AG04449 (cell line): ENCODE data around the gene NEK10.

Experiments
- CTCF ChIA-PET: fragments of 350-600 bp; formaldehyde crosslinking; extraction: SDS; loops from one replicate; lab custom pipeline; 2021; ENCODE audit warnings: antibody characterized with exemption; lab: Yijun Ruan, JAX
- POLR2A ChIA-PET: fragments of 400-600, 350-600 bp; formaldehyde crosslinking; extraction: SDS; loops from one replicate; lab custom pipeline; 2020; ENCODE audit warnings: antibody characterized with exemption, inconsistent platforms; lab: Yijun Ruan, JAX
- DNase-seq: peaks from one replicate; pipeline ENCODE4 v3.0.0-alpha.2; 2010; ENCODE audit warnings: low read depth, low spot score
- H3K4me3 ChIP-seq: 2 replicates; pipeline ENCODE4 v1.5.1; 2011; ENCODE audit warnings: low read depth, mild to moderate bottlenecking, control low read depth, low read length
- CTCF ChIP-seq: IDR thresholded peaks from one replicate; pipeline ENCODE4 v1.5.1; 2011; ENCODE audit warnings: mild to moderate bottlenecking, moderate library complexity, low read length, control low read depth, inconsistent platforms; ENCODE audit not compliant: insufficient read depth; ENCODE audit errors: missing control alignments

The NEK10 gene

GRCh38 chr3:27160779-27161287 is 208.3 kb downstream of the NEK10 start:
- POLR2A ChIA-PET = no interaction called here
- CTCF ChIA-PET = no interaction called here
- no peak for TF ChIP-seq CTCF
- H3K4me3 ChIP-seq = no peak overlapping the region
- no peak for DNase-seq

- no peak for DNase-seq
- no peak overlapping the region for H3K4me3 ChIP-seq
- TF ChIP-seq CTCF = no peak
- POLR2A ChIA-PET = no interaction called here
- CTCF ChIA-PET = interaction anchor here (1.3 kb wide), 1 partner anchor 12 kb away, joined by 3 read pairs; no protein-coding TSS in a partner anchor
Measured at GRCh38 chr3:27160146-27160545, 209.0 kb downstream of the NEK10 start.

DNA sequence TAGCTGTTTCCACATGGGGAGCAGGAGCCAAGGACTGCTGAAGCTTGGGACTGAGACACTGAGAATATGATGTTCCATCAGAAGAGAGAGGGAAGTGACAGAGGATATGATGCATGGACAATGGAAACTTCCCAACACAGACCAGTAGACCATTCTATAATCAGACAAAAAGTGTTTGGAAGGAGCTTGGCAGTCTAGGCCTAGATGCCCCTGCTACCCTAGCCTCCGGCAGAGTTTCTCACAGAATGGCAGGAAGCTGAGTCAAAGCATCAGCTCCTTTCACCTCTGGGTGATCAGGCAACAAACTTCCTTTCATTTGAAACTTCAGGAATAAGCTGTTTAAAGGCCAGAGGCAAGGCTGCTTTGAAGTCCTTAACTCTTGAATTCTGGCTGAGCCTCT is 222.0 kb downstream of the NEK10 start:
- no peak overlapping the region for H3K4me3 ChIP-seq
- ChIA-PET CTCF (interaction anchor here (1.0 to 3.2 kb wide), 3 partner anchors 13 to 106 kb away, joined by 3 to 20 read pairs (median 16); no protein-coding TSS in a partner anchor), POLR2A (no interaction called here)
- no peak for TF ChIP-seq CTCF
- DNase-seq = no peak

DNA sequence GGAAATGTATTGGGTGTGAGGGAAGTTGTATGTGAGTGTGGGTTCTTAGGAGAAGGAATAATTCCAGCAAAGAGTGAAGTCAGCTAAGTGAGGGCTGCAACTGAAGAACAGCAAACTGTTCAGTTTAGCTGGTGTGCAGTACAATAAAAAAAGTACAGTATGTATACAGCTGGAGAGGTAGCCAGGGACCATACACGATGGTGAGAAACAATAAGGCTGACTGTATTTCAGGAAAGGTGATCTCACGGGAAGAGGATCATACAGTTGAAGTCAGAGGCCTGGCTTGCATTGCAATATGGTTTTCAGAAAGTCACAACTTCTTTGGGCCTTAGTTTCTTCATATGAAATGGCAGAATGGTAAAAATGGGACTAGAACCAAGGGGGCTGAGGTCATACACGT is 222.4 kb downstream of the NEK10 start:
- no peak for DNase-seq
- ChIA-PET CTCF (interaction anchor here (3.1 to 3.2 kb wide), 2 partner anchors 12 to 107 kb away, joined by 16 to 20 read pairs; no protein-coding TSS in a partner anchor), POLR2A (no interaction called here)
- no peak overlapping the region for H3K4me3 ChIP-seq
- no peak for TF ChIP-seq CTCF

DNA sequence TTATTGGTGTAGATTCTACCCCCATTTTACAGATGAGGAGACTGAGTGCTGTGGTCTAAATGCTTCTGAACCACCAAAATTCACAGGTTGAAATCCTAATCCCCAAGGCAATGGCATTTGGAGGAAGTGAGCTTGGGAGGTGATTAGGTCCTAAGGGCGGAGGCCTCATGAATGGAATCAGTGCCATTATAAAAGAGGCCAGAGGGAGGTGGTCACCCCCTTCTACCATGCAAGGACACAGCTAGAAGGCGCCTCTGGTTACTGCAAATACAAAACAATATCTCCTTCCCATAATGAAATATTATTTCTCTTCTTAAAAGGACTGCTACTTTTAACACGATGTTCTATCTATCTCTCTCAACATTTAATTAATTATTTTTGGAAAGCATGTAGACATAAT is 223.5 kb downstream of the NEK10 start:
- ChIA-PET POLR2A (no interaction called here), CTCF (interaction anchor here (1.6 to 3.2 kb wide), 3 partner anchors 11 to 108 kb away, joined by 4 to 20 read pairs (median 16); no protein-coding TSS in a partner anchor)
- no peak for DNase-seq
- H3K4me3 ChIP-seq = no peak overlapping the region
- TF ChIP-seq CTCF = no peak

DNA sequence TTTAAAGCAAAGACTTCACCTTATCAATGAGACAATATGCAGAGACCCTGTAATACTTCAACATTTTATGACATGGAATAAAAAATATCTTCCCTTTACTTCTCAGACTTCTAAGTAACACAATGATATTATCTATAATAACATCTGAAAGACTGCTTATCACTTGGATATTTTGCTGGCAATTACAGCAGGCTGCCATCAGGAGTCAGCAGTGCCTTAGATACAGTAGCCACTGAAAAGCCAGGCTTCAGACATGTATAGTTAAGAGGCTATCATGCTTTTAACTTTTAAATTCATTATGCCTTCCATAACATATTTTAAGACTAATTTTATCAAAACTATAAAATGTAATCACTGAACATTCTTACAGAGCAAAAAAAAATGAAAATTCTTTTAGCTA is 227.5 kb downstream of the NEK10 start:
- ChIA-PET CTCF (interaction anchor here (1.2 to 3.9 kb wide), 3 partner anchors 9 to 111 kb away, joined by 3 to 23 read pairs (median 5); no protein-coding TSS in a partner anchor), POLR2A (no interaction called here)
- DNase-seq = no peak
- no peak overlapping the region for H3K4me3 ChIP-seq
- TF ChIP-seq CTCF = no peak
